HepG2 (cell line): ENCODE data around the gene SRC.

ENCODE experiments used
- CTCF ChIP-seq: sonication (generic); formaldehyde crosslinking; IDR thresholded peaks from 2 replicates; pipeline ENCODE4 v1.5.0; 2020; ENCODE audit warnings: mild to moderate bottlenecking, missing genetic modification reagents, moderate library complexity
- IRF1 ChIP-seq: sonication (generic); formaldehyde crosslinking; IDR thresholded peaks from 2 replicates; pipeline ENCODE4 v1.4.0; 2020; ENCODE audit warnings: low read depth, mild to moderate bottlenecking, missing genetic modification reagents
- KDM1A ChIP-seq: IDR thresholded peaks from 2 replicates; pipeline ENCODE4 v1.6.1; 2016; ENCODE audit warnings: missing compliant biosample characterization
- POLR2AphosphoS5 ChIP-seq: IDR thresholded peaks from 2 replicates; pipeline ENCODE4 v1.6.1; 2012; ENCODE audit warnings: low read depth, low read length
- XRCC5 ChIP-seq: fragments of 200-400 bp; formaldehyde crosslinking; optimal IDR thresholded peaks from 2 replicates; pipeline ENCODE3; 2017; ENCODE audit warnings: mild to moderate bottlenecking, low read length
- ZBTB4 ChIP-seq: sonication (generic); formaldehyde crosslinking; IDR thresholded peaks from 2 replicates; pipeline ENCODE4 v1.4.0; 2020; ENCODE audit warnings: missing genetic modification reagents, mild to moderate bottlenecking, borderline replicate concordance
- ZNF274 ChIP-seq: sonication (generic); formaldehyde crosslinking; IDR thresholded peaks from 2 replicates; pipeline ENCODE4 v1.5.1; 2020; ENCODE audit warnings: mild to moderate bottlenecking, missing genetic modification reagents
- ZXDC ChIP-seq: sonication (generic); formaldehyde crosslinking; IDR thresholded peaks from 2 replicates; pipeline ENCODE4 v1.5.0; 2020; ENCODE audit warnings: mild to moderate bottlenecking, missing genetic modification reagents

- TF ChIP-seq XRCC5 (no peak), POLR2AphosphoS5 (no peak), ZNF274 (CRISPR knock-in tag) (no peak), IRF1 (CRISPR knock-in tag) (no peak), KDM1A (CRISPR knock-in tag) (no peak), CTCF (CRISPR knock-in tag) (no peak), ZXDC (CRISPR knock-in tag) (no peak), ZBTB4 (no peak)
These were observed 40.9 kb upstream of the SRC start for GRCh38 chr20:37305079-37305478.
